ENCODE measurements around the gene SULT1C3.

Gene SULT1C3

GRCh38 chr2:108304975-108305374 is 65.2 kb downstream of the SULT1C3 start:
- no peak for DNase-seq (ENCODE audit: low spot score)

- DNase-seq (ENCODE audit: low spot score) = no peak
Measured at GRCh38 chr2:108305901-108306300, 66.1 kb downstream of the SULT1C3 start.

GRCh38 chr2:108309903-108310302 is 70.1 kb downstream of the SULT1C3 start:
- DNase-seq (ENCODE audit: low spot score) = no peak

Measured in AG20443 (cell line).